PFSK-1 (cell line): Measurements from ENCODE around the gene KRTAP6-1.

Experiments
- POLR2AphosphoS5 ChIP-seq: IDR thresholded peaks from 2 replicates; pipeline ENCODE4 v1.6.1; 2012; ENCODE audit warnings: low read depth, mild to moderate bottlenecking, control low read depth, low read length, moderate library complexity
- TAF1 ChIP-seq: IDR thresholded peaks from 2 replicates; pipeline ENCODE4 v1.6.1; 2012; ENCODE audit warnings: low read length, control low read depth, borderline replicate concordance; ENCODE audit not compliant: insufficient read depth

- no peak for TF ChIP-seq POLR2AphosphoS5
- no peak for TF ChIP-seq TAF1
These were observed 6.8 kb upstream of the KRTAP6-1 start, which contains the start of gene KRTAP20-4 for GRCh38 chr21:30620522-30620921.
